Hair follicular keratinocyte (primary cell): ENCODE measurements around the gene ZNF746. TPM values are rescaled to one million over a fixed set of nuclear protein-coding genes. Genes with fewer than 3 reads are reported as not detected.

ENCODE experiments used
- total RNA-seq: library from RNA; depleted of rRNA; stranded (reverse); fragments of >200 nt; gene quantifications from 2 replicates; pipeline ENCODE4 v1.2.3, GENCODE V29; 2015

Gene ZNF746
- total RNA-seq = 19.2 and 22.9 TPM in 2 replicates

DNA sequence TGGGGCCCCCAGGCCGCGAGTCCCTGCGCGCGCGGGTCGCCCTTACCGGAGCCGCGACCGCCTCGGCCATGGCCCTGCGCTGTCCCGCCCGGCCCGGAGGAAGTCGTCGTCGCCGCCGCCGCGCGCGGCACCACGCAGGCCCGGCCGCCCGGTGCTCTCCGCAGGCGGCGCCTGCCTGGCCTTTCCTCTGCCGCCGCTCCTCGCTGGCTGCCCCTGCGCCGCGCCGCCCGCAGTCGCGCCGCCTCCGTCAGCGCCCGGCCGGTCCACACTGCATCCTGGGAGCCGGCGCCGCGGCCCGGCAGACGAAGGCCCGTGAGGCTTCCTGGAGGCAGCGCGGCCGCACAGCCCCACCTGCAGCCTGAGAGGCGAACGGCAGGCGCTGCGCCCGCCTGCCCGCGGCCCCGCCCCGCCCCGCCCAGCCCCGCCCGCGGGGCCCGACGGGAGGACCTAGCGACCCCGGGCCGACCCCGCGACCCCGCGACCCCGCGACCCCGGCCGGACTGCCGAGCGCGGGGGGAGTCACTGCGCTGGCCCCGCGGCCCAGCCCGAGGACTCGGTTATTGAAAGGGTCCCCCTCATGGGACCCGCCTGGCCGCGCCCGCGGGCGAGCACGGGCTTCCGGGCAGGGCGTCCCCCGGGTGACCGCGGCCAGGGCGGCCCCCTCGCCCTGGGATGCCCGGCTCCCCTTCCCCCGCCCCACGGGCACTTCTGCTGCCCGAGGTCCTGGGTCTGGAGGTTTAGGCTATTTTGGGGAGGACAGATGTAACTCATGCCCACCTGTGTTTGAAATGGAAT is at the start of gene ZNF746:
TSS of gene ZNF746 (minus strand) at position 343 of the 795 bp plus-strand sequence. CDS start at position 70, 273 bp downstream.

GRCh38 chr7:149460493-149461277 is 36.9 kb downstream of the ZNF746 start, which contains the start of gene ZNF777:
Gene ZNF777 (minus strand): TSS chr7:149461062. CDS start chr7:149456022, 5,040 bp downstream.

Other genes with a start within 250 kb of the ZNF746 start
- 5.2 and 6.1 TPM in 2 replicates for gene ZNF783, start 235.6 kb downstream of the ZNF746 start, total RNA-seq
- 8.4 and 11.5 TPM in 2 replicates for gene ZNF777, start 36.7 kb downstream of the ZNF746 start, total RNA-seq